Bronchial epithelial cell (primary cell): ENCODE measurements around the gene RSPO3. TPM values are rescaled to one million over a fixed set of nuclear protein-coding genes. Genes with fewer than 3 reads are reported as not detected.
A peak's percentile ranks its signal among the peaks of the same experiment; 100 is the strongest.
"Not testable (repeated sequence)": the region's sequence is repeated elsewhere in the genome, so short reads cannot be mapped to it uniquely, and the experiment has no call there.

Source experiments
- DNase-seq: peaks from one replicate; pipeline ENCODE4 v3.0.0-alpha.2; 2010; ENCODE audit warnings: low read depth
- FAIRE-seq: peaks from 2 replicates; lab custom pipeline; 2011; peaks lifted over from hg19 to GRCh38; lab: Jason Lieb, UNC
- H3K27me3 ChIP-seq: 2 replicates; pipeline ENCODE4 v1.5.1; 2011; ENCODE audit warnings: low read length; ENCODE audit not compliant: control insufficient read depth, insufficient read depth
- H3K36me3 ChIP-seq: 2 replicates; pipeline ENCODE4 v1.5.1; 2011; ENCODE audit warnings: low read length; ENCODE audit not compliant: control insufficient read depth, insufficient read depth
- H3K4me3 ChIP-seq: 2 replicates; pipeline ENCODE4 v1.5.1; 2011; ENCODE audit warnings: mild to moderate bottlenecking, low read depth, low read length, control low read depth
- CTCF ChIP-seq: IDR thresholded peaks from 2 replicates; pipeline ENCODE4 v1.5.1; 2011; ENCODE audit warnings: mild to moderate bottlenecking, moderate library complexity, low read length, control low read depth, inconsistent platforms; ENCODE audit not compliant: insufficient read depth, severe bottlenecking
- total RNA-seq: library from RNA; depleted of rRNA; stranded (reverse); fragments of >200 nt; gene quantifications from 2 replicates; pipeline ENCODE4 v1.2.1, GENCODE V29; 2014

RSPO3 gene
- total RNA-seq, 1 donor from 2014 or later = not detected

- no peaks in the 10 kb centered on the region for H3K27me3 ChIP-seq
- DNase-seq (no peak), FAIRE-seq (no peak)
- no peak overlapping the region for H3K4me3 ChIP-seq
- no peaks in the 10 kb centered on the region for H3K36me3 ChIP-seq
- no peak for TF ChIP-seq CTCF
Observed at GRCh38 chr6:127216810-127217789, 98.6 kb downstream of the RSPO3 start.

DNA sequence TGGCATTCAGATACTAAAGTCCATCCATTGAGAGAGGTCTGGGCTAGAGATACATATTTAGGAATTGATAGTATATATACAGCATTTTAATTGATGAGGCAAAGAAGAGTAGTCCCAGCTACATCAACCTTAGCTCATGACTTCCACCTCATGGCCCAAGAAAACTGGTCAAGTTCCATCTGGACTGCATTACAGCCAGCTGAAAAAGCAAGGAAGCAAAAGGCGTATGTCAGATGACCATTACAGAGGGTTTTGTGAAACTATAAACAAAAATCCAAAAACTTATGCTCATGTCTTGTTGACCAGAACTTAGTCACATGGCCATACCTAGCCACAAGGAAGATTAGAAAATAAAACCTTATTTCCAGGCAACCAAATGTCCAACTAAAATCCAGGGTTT, 101.4 kb downstream of the RSPO3 start:
- no peak overlapping the region for H3K4me3 ChIP-seq
- FAIRE-seq = no peak
- no peak for TF ChIP-seq CTCF
- no peak for DNase-seq
- no peaks in the 10 kb centered on the region for H3K36me3 ChIP-seq
- no peaks in the 10 kb centered on the region for H3K27me3 ChIP-seq

DNA sequence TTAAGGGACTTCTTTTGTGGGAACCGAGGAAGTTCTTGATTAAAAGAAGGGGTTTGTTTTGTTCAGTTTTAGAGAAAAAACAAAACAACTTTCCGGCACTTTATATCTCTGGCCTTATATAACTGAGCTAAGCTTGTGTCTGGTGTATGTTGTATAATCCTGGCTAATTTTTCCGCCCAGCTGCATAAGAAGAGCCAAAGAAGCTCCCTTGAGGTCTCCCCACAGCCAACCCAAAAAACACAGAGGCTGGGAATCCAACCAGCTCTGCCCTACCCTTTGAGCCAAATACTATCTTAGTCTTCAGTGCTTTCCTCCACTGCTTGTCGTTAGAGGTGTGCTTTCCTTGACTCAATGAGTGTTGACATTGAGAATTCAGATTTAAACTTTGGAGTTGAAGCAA, 102.7 kb downstream of the RSPO3 start:
- Histone ChIP-seq H3K4me3 (no peak overlapping the region), H3K36me3 (no peaks in the 10 kb centered on the region), H3K27me3 (no peaks in the 10 kb centered on the region)
- no peak for TF ChIP-seq CTCF
- DNase-seq (no peak), FAIRE-seq (no peak)

DNA sequence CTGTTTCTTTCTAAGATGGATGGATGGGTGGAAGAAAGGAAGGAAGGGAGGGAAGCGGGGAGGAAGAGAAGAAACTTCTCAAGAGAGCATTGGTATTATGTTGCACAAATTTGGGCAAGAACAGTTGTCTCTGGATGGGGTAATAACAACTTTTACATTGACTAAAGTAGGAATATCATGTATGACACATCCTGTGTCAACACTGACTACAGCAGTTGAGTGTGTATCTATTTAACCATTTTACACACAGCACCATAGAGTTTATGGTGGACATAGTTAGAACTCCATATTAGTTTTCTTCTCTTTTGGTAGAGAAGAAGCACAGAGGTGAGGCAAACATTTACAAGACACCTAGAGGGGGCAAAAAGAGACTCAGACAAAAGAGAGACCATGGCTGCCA, 103.9 kb downstream of the RSPO3 start:
- Histone ChIP-seq H3K4me3 (no peak overlapping the region), H3K36me3 (no peaks in the 10 kb centered on the region), H3K27me3 (no peaks in the 10 kb centered on the region)
- no peak for FAIRE-seq
- peak; percentile 51 for DNase-seq
- TF ChIP-seq CTCF = no peak

DNA sequence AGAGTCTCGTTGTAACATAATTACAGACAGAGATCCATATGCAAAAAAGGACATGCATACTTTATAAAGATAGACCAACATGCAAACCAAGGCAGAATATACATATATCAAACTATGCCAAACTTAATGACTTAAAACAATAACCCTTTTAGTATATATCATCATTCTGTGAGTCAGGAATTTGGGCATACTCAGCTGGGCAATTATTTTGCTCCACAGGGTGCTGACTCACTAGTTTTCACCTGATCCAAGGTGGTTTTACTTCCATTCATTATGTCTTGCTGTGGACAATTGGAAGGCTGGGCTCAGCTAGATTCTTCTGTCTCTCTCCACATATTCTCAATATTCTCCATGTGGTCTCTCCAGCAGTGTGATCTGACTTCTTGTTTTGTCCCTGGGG, 107.0 kb downstream of the RSPO3 start:
- Histone ChIP-seq H3K27me3 (no peaks in the 10 kb centered on the region), H3K36me3 (no peaks in the 10 kb centered on the region), H3K4me3 (no peak overlapping the region)
- FAIRE-seq (no peak), DNase-seq (peak; percentile 40)
- TF ChIP-seq CTCF = no peak

DNA sequence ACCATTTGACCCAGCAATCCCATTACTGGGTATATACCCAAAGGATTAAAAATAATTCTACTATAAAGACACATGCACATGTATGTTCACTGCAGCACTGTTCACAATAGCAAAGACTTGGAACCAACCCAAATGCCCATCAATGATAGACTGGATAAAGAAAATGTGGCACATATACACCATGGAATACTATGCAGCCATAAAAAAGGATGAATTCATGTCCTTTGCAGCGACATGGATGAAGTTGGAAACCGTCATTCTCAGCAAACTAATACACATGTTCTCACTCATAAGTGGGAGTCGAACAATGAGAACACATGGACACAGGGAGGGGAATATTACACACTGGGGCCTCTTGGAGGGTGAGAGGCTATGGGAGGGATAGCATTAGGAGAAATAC, 115.3 kb downstream of the RSPO3 start:
- not testable (repeated sequence) for H3K4me3 ChIP-seq, DNase-seq, H3K27me3 ChIP-seq, H3K36me3 ChIP-seq, FAIRE-seq
